Stimulated activated CD8-positive, alpha-beta memory T cell treated with anti-CD3 and anti-CD28 coated beads, Interleukin-2, amount 100 ng/mL, for 48 hours (primary cell): ENCODE results near the gene LPCAT2.

Source experiments
- DNase-seq, 2 donors: peaks; one replicate each; pipeline ENCODE4 v3.0.0-alpha.2; 2020; ENCODE audit warnings: low read depth in 2 of 2

Gene LPCAT2

GRCh38 chr16:55479430-55480140, 29.3 kb upstream of the LPCAT2 start:
- no peak for DNase-seq

- DNase-seq, result no peak
These were observed 28.6 kb upstream of the LPCAT2 start for GRCh38 chr16:55480228-55480655.

GRCh38 chr16:55481023-55481422, 27.8 kb upstream of the LPCAT2 start:
- no peak for DNase-seq

- no peak for DNase-seq
These were observed 26.8 kb upstream of the LPCAT2 start for GRCh38 chr16:55482056-55482455.

GRCh38 chr16:55487048-55487803, 21.6 kb upstream of the LPCAT2 start:
- no peak for DNase-seq

- no peak for DNase-seq
These were observed 20.6 kb upstream of the LPCAT2 start for GRCh38 chr16:55488306-55488705.

- DNase-seq, result no peak
These were observed 19.5 kb upstream of the LPCAT2 start for GRCh38 chr16:55489119-55489955.

GRCh38 chr16:55489956-55490265, 19.0 kb upstream of the LPCAT2 start:
- no peak for DNase-seq

- no peak for DNase-seq
These were observed 18.6 kb upstream of the LPCAT2 start for GRCh38 chr16:55490301-55490700.

- DNase-seq, result no peak
These were observed 17.2 kb upstream of the LPCAT2 start for GRCh38 chr16:55491691-55492090.

GRCh38 chr16:55492756-55493380, 16.0 kb upstream of the LPCAT2 start:
- no peak for DNase-seq

GRCh38 chr16:55494994-55495421, 13.9 kb upstream of the LPCAT2 start:
- DNase-seq, result no peak

GRCh38 chr16:55495616-55496289, 13.1 kb upstream of the LPCAT2 start:
- no peak for DNase-seq

GRCh38 chr16:55496509-55497145, 12.2 kb upstream of the LPCAT2 start:
- no peak for DNase-seq

- no peak for DNase-seq
These were observed 11.3 kb upstream of the LPCAT2 start for GRCh38 chr16:55497558-55497957.

- DNase-seq, result no peak
These were observed 10.8 kb upstream of the LPCAT2 start for GRCh38 chr16:55498101-55498500.

- DNase-seq, result no peak
These were observed 9.6 kb upstream of the LPCAT2 start for GRCh38 chr16:55499281-55499680.

GRCh38 chr16:55499951-55500529, 8.8 kb upstream of the LPCAT2 start:
- DNase-seq, result no peak

GRCh38 chr16:55500530-55501011, 8.3 kb upstream of the LPCAT2 start:
- DNase-seq, result no peak

- DNase-seq, result no peak
These were observed 7.1 kb upstream of the LPCAT2 start for GRCh38 chr16:55501549-55502322.
